SK-N-SH (cell line): Measurements from ENCODE around the gene CNTNAP2. TPM values are rescaled to one million over a fixed set of nuclear protein-coding genes. Genes with fewer than 3 reads are reported as not detected.

Source experiments
- CTCF ChIA-PET: fragments of 300-600, 350-600 bp; formaldehyde crosslinking; extraction: SDS; loops from one replicate; lab custom pipeline; 2021; lab: Yijun Ruan, JAX
- POLR2A ChIA-PET: fragments of 350-600 bp; sonication (Branson Sonifier 250); formaldehyde crosslinking; extraction: SDS; loops from one replicate; lab custom pipeline; 2020; ENCODE audit warnings: antibody characterized with exemption, inconsistent platforms; lab: Yijun Ruan, JAX
- DNase-seq: peaks from one replicate; pipeline ENCODE4 v3.0.0; 2012
- H2AFZ ChIP-seq: fragments of 200-600 bp; sonication (generic); 2 replicates; pipeline ENCODE4 v1.8.1; 2016; ENCODE audit warnings: antibody characterized with exemption, mild to moderate bottlenecking, low read depth
- H3F3A ChIP-seq: fragments of 200-600 bp; sonication (generic); replicated peaks from 2 replicates; pipeline ENCODE3; 2016; ENCODE audit warnings: antibody characterized with exemption, mild to moderate bottlenecking; ENCODE audit not compliant: insufficient read depth
- H3K27ac ChIP-seq, 2 experiments: fragments of 200-500 bp in 1 of 2; fragments of 200-600 bp in 1 of 2; sonication (Bioruptor generic) in 1 of 2; sonication (generic), shearing (Covaris generic) in 1 of 2; 2 replicates each; pipeline versions ENCODE4 v1.5.1 to v1.6.1; 2014 to 2016; ENCODE audit warnings: low read depth in 2 of 2, inconsistent platforms in 1 of 2, low read length in 1 of 2, mild to moderate bottlenecking in 1 of 2, mixed read lengths in 1 of 2
- H3K27me3 ChIP-seq: fragments of 200-600 bp; sonication (generic), shearing (Covaris generic); 2 replicates; pipeline ENCODE4 v1.6.1; 2016; ENCODE audit warnings: mixed run types; ENCODE audit not compliant: insufficient read depth
- H3K36me3 ChIP-seq, 2 experiments: fragments of 200-500 bp in 1 of 2; fragments of 200-600 bp in 1 of 2; sonication (Bioruptor generic) in 1 of 2; sonication (generic) in 1 of 2; replicated peaks in 1 of 2; 2 replicates each; pipeline versions ENCODE3 to v1.5.1; 2014 to 2016; ENCODE audit warnings: low read length in 1 of 2, mild to moderate bottlenecking in 1 of 2; ENCODE audit not compliant: insufficient read depth in 2 of 2, control insufficient read depth in 1 of 2
- H3K4me1 ChIP-seq, 2 experiments: fragments of 200-500 bp in 1 of 2; fragments of 200-600 bp in 1 of 2; sonication (Bioruptor generic) in 1 of 2; sonication (generic), shearing (Covaris generic) in 1 of 2; 2 replicates each; pipeline versions ENCODE4 v1.5.1 to v1.6.1; 2014 to 2016; ENCODE audit warnings: low read depth in 1 of 2, low read length in 1 of 2, mixed run types in 1 of 2; ENCODE audit not compliant: insufficient read depth in 2 of 2, control insufficient read depth in 1 of 2
- H3K4me2 ChIP-seq: fragments of 200-600 bp; sonication (generic), shearing (Covaris generic); 2 replicates; pipeline ENCODE4 v1.6.1; 2017; ENCODE audit warnings: mixed run types
- H3K4me3 ChIP-seq, 2 experiments: fragments of 200-500 bp in 1 of 2; fragments of 200-600 bp in 1 of 2; sonication (Bioruptor generic) in 1 of 2; sonication (generic), shearing (Covaris generic) in 1 of 2; 2 replicates each; pipeline versions ENCODE4 v1.5.1 to v1.8.1; 2014 to 2016; ENCODE audit warnings: low read depth in 2 of 2, inconsistent platforms in 1 of 2, low read length in 1 of 2, mild to moderate bottlenecking in 1 of 2, mixed read lengths in 1 of 2, moderate library complexity in 1 of 2
- H3K79me2 ChIP-seq: fragments of 200-600 bp; sonication (generic); 2 replicates; pipeline ENCODE4 v1.8.1; 2017; ENCODE audit warnings: mild to moderate bottlenecking; ENCODE audit not compliant: insufficient read depth
- H3K9ac ChIP-seq: fragments of 200-600 bp; sonication (generic); 2 replicates; pipeline ENCODE4 v1.6.1; 2017; ENCODE audit warnings: mixed run types
- H3K9me2 ChIP-seq: fragments of 200-600 bp; sonication (generic); 2 replicates; pipeline ENCODE4 v1.6.1; 2017; ENCODE audit warnings: mixed run types
- H3K9me3 ChIP-seq: fragments of 200-600 bp; sonication (generic); 2 replicates; pipeline ENCODE4 v1.6.1; 2017; ENCODE audit warnings: mixed run types, mild to moderate bottlenecking, moderate library complexity
- H4K20me1 ChIP-seq: fragments of 200-600 bp; sonication (generic); 2 replicates; pipeline ENCODE4 v1.6.1; 2017; ENCODE audit warnings: mild to moderate bottlenecking, mixed run types; ENCODE audit not compliant: insufficient read depth
- CTCF ChIP-seq: fragments of 200-600 bp; sonication (generic); IDR thresholded peaks from 2 replicates; pipeline ENCODE4 v1.6.1; 2017; ENCODE audit warnings: antibody characterized with exemption, mild to moderate bottlenecking, moderate library complexity
- EP300 ChIP-seq, 2 experiments: IDR thresholded peaks; 2 replicates each; pipeline versions ENCODE4 v1.4.0 to v1.6.1; 2012; ENCODE audit warnings: borderline replicate concordance in 1 of 2, low read depth in 1 of 2, low read length in 1 of 2
- EZH2phosphoT487 ChIP-seq: fragments of 200-600 bp; sonication (generic); IDR thresholded peaks from 2 replicates; pipeline ENCODE4 v1.6.1; 2017; ENCODE audit warnings: low read depth, mixed run types, mild to moderate bottlenecking, antibody characterized with exemption, moderate library complexity, borderline replicate concordance
- FOXJ3 ChIP-seq: sonication (generic); formaldehyde crosslinking; IDR thresholded peaks from 2 replicates; pipeline ENCODE4 v1.5.1; 2020; ENCODE audit warnings: mild to moderate bottlenecking, missing genetic modification reagents
- GATA2 ChIP-seq: sonication (generic); formaldehyde crosslinking; IDR thresholded peaks from 2 replicates; pipeline ENCODE4 v1.5.0; 2020; ENCODE audit warnings: mild to moderate bottlenecking, missing genetic modification reagents
- IRF3 ChIP-seq: fragments of 150-350 bp; IDR thresholded peaks from 2 replicates; pipeline ENCODE4 v1.6.1; 2016; ENCODE audit warnings: mild to moderate bottlenecking, low read depth, low read length
- MAX ChIP-seq: IDR thresholded peaks from 2 replicates; pipeline ENCODE4 v1.4.0; 2012; ENCODE audit warnings: low read depth
- MEF2A ChIP-seq: IDR thresholded peaks from 2 replicates; pipeline ENCODE4 v1.4.0; 2012; ENCODE audit warnings: low read depth, borderline replicate concordance
- RAD21 ChIP-seq: IDR thresholded peaks from 2 replicates; pipeline ENCODE4 v1.6.1; 2012; ENCODE audit warnings: mild to moderate bottlenecking, low read length
- RXRA ChIP-seq: IDR thresholded peaks from 2 replicates; pipeline ENCODE4 v1.4.0; 2012; ENCODE audit warnings: low read depth, mild to moderate bottlenecking, borderline replicate concordance
- SIN3A ChIP-seq: IDR thresholded peaks from 2 replicates; pipeline ENCODE4 v1.6.1; 2012; ENCODE audit warnings: low read depth, mild to moderate bottlenecking, low read length, moderate library complexity, borderline replicate concordance
- SMC3 ChIP-seq: IDR thresholded peaks from 2 replicates; pipeline ENCODE4 v1.6.1; 2012; ENCODE audit warnings: low read depth, low read length, improper control_type of control experiment
- TAF1 ChIP-seq: IDR thresholded peaks from 2 replicates; pipeline ENCODE4 v1.6.1; 2012; ENCODE audit warnings: low read depth, mild to moderate bottlenecking, low read length, moderate library complexity, borderline replicate concordance
- TCF12 ChIP-seq: IDR thresholded peaks from 2 replicates; pipeline ENCODE4 v1.4.0; 2012
- TEAD4 ChIP-seq: IDR thresholded peaks from 2 replicates; pipeline ENCODE4 v1.4.0; 2012; ENCODE audit warnings: mild to moderate bottlenecking, borderline replicate concordance; ENCODE audit not compliant: insufficient read depth
- ZBTB33 ChIP-seq: IDR thresholded peaks from 2 replicates; pipeline ENCODE4 v1.4.0; 2012; ENCODE audit warnings: low read depth, borderline replicate concordance
- WGBS: methylation state at CpG from one replicate; pipeline ENCODE4 v1.1.6; 2017; ENCODE audit warnings: low lambda C conversion rate; 5-methylcytosine and 5-hydroxymethylcytosine counted together
- polyA plus RNA-seq, 3 experiments: library from polyadenylated mRNA; depleted of rRNA; stranded (reverse); fragments of >200 nt; gene quantifications; 2 replicates each; pipeline ENCODE4 v1.2.3, GENCODE V29; 2012
- TF ChIP-seq, protein P1 (sequence below): IDR thresholded peaks from 2 replicates; pipeline ENCODE4 v1.4.0; 2012; ENCODE audit warnings: low read depth, borderline replicate concordance

Gene CNTNAP2
- polyA plus RNA-seq, 1 of the 3 experiments (the other 2 are of a cell fraction), result 3.4 TPM

DNA sequence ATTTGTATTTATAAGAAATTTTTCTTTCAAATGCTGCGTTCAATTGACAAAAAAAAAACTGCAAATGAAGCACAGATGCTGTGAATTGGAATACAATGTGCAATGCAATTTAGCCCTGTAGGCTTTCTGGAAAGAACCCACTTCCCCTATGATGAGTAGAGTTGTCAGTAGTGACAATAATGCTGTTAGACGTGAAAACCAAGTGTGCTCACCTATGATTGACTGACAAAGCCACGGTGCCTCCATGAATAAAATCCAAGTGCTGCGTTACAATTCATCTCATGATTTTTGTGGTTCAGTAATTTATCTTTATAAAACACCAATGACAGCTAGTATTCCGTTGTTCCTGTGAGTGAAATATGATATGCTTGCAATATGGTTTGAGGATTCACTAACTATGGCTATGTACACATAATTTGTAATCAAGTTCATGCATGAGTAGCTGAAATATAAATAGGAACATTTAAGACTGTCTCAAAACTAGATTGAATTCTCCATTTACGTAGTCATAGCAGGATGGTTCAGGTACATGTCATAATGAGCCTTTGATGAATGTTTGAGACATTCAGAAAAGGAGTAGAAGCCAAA is 1160.3 kb downstream of the CNTNAP2 start:
- TF ChIP-seq SMC3, result no peak
- no peak for TF ChIP-seq RXRA
- TF ChIP-seq RAD21, result no peak
- no peak for TF ChIP-seq FOXJ3 (CRISPR knock-in tag)
- TF ChIP-seq EP300 (IDR thresholded peaks at IDR 0.05; ENCODE audit: borderline replicate concordance in 1 of 2, low read depth in 1 of 2, low read length in 1 of 2), result no peak
- TF ChIP-seq CTCF, result no peak
- TF ChIP-seq MAX, result no peak
- no peak for TF ChIP-seq EZH2phosphoT487
- no peak for TF ChIP-seq ZBTB33
- TF ChIP-seq TCF12, result no peak
- TF ChIP-seq TAF1, result no peak
- no peak for TF ChIP-seq GATA2 (CRISPR knock-in tag)
- Histone ChIP-seq H3K4me1 (no peaks in the 10 kb centered on the region; a peak in 1 of 4 replicates), H3K9ac (no peak overlapping the region), H3F3A (no peaks in the 10 kb centered on the region), H3K79me2 (no peaks in the 10 kb centered on the region), H3K4me2 (no peak overlapping the region), H3K4me3 (no peak overlapping the region), H3K9me3 (no peaks in the 10 kb centered on the region; the same call in 1 of the 2 replicates), H4K20me1 (no peaks in the 10 kb centered on the region), H2AFZ (no peak overlapping the region), H3K27ac (no peak overlapping the region), H3K27me3 (no peaks in the 10 kb centered on the region), H3K36me3 (no peaks in the 10 kb centered on the region), H3K9me2 (no peaks in the 10 kb centered on the region)
- WGBS, result 57% methylated on average over 6 of the region's 6 CpGs
- CTCF ChIA-PET, result interaction anchor here (1.0 to 1.2 kb wide), 3 partner anchors 11 to 31 kb away, joined by 3 to 5 read pairs (median 3); no protein-coding TSS in a partner anchor
- DNase-seq, result no peak
- POLR2A ChIA-PET, result no interaction called here

DNA sequence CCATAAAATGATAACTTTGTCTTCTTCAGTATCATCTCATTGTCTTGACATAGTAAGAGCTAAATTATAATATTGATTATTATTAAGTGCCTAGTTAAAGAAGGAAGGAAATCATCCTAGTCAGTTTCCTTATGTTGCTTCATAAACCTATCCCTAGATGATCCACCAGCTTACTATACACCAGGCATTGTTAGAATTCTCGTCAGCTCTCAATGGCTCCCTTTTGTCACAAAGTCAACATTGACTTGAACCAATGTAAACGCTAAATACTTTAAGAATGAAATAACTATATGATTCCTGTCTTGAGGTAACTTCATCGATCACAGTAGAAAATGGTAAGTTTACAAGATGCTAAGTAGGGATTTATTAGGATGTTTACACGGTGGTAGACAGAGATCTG is 1162.9 kb downstream of the CNTNAP2 start:
- Histone ChIP-seq H4K20me1 (no peaks in the 10 kb centered on the region), H3K36me3 (no peaks in the 10 kb centered on the region), H2AFZ (no peak overlapping the region), H3K9me3 (no peaks in the 10 kb centered on the region; the same call in 1 of the 2 replicates), H3K4me3 (no peak overlapping the region), H3K4me2 (no peak overlapping the region), H3K4me1 (no peaks in the 10 kb centered on the region; a peak in 1 of 4 replicates), H3K79me2 (no peaks in the 10 kb centered on the region), H3K27ac (no peak overlapping the region), H3K9ac (no peak overlapping the region), H3K27me3 (no peaks in the 10 kb centered on the region), H3F3A (no peaks in the 10 kb centered on the region), H3K9me2 (no peaks in the 10 kb centered on the region)
- CTCF ChIA-PET, result no interaction called here
- DNase-seq, result no peak
- POLR2A ChIA-PET, result no interaction called here
- 78% methylated on average over 4 of the region's 4 CpGs for WGBS
- TF ChIP-seq IRF3, result no peak
- no peak for TF ChIP-seq TCF12
- TF ChIP-seq MEF2A, result no peak
- TF ChIP-seq, protein P1, sequence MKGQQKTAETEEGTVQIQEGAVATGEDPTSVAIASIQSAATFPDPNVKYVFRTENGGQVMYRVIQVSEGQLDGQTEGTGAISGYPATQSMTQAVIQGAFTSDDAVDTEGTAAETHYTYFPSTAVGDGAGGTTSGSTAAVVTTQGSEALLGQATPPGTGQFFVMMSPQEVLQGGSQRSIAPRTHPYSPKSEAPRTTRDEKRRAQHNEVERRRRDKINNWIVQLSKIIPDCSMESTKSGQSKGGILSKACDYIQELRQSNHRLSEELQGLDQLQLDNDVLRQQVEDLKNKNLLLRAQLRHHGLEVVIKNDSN, result no peak
- no peak for TF ChIP-seq TEAD4
- no peak for TF ChIP-seq FOXJ3 (CRISPR knock-in tag)
- TF ChIP-seq EP300 (IDR thresholded peaks at IDR 0.05; ENCODE audit: borderline replicate concordance in 1 of 2, low read depth in 1 of 2, low read length in 1 of 2), result no peak
- no peak for TF ChIP-seq SIN3A
